Measurements from ENCODE around the gene GPC3.

DNA sequence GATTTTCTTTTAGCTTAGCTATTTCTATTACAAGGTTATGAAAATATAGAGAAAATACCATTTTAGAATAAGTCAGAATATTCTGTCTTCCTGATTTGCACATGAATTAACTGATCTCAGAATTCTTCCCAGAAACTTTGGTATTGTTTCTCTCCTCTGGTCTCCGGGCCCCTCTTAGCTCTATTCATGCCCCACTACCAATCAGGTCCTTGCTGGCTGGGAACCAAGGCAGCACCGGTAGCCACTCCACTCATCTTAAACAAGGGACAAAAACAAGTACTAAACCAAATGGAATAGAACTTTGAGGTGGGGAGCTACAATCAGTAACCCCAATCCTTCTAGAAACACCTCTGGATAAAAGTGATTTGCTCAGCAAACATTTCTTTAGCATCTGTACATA lies 64.3 kb downstream of the GPC3 start:
- TF ChIP-seq GATA3 (IDR thresholded peaks at IDR 0.05; ENCODE audit: borderline replicate concordance) (no peak), CTCF (IDR thresholded peaks at IDR 0.05) (no peak), RAD21 (conservative IDR thresholded peaks at IDR 0.05 in 1 of 2, IDR thresholded peaks at IDR 0.05 in 1 of 2) (no peak), POLR2AphosphoS2 (conservative IDR thresholded peaks at IDR 0.05; ENCODE audit: low read length) (no peak), POLR2A (IDR thresholded peaks at IDR 0.05; ENCODE audit: low read length) (no peak), JUNB (IDR thresholded peaks at IDR 0.05) (no peak), CEBPB (IDR thresholded peaks at IDR 0.05) (no peak), KDM1A (IDR thresholded peaks at IDR 0.05; ENCODE audit: low read depth) (no peak)
- TF ChIP-seq, protein P1, sequence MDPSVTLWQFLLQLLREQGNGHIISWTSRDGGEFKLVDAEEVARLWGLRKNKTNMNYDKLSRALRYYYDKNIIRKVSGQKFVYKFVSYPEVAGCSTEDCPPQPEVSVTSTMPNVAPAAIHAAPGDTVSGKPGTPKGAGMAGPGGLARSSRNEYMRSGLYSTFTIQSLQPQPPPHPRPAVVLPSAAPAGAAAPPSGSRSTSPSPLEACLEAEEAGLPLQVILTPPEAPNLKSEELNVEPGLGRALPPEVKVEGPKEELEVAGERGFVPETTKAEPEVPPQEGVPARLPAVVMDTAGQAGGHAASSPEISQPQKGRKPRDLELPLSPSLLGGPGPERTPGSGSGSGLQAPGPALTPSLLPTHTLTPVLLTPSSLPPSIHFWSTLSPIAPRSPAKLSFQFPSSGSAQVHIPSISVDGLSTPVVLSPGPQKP (IDR thresholded peaks at IDR 0.05; ENCODE audit: low read depth, low read length), result no peak
- TF ChIP-seq, protein P2, sequence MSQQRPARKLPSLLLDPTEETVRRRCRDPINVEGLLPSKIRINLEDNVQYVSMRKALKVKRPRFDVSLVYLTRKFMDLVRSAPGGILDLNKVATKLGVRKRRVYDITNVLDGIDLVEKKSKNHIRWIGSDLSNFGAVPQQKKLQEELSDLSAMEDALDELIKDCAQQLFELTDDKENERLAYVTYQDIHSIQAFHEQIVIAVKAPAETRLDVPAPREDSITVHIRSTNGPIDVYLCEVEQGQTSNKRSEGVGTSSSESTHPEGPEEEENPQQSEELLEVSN (IDR thresholded peaks at IDR 0.05; ENCODE audit: borderline replicate concordance, low read depth), result no peak
- TF ChIP-seq, protein P3, sequence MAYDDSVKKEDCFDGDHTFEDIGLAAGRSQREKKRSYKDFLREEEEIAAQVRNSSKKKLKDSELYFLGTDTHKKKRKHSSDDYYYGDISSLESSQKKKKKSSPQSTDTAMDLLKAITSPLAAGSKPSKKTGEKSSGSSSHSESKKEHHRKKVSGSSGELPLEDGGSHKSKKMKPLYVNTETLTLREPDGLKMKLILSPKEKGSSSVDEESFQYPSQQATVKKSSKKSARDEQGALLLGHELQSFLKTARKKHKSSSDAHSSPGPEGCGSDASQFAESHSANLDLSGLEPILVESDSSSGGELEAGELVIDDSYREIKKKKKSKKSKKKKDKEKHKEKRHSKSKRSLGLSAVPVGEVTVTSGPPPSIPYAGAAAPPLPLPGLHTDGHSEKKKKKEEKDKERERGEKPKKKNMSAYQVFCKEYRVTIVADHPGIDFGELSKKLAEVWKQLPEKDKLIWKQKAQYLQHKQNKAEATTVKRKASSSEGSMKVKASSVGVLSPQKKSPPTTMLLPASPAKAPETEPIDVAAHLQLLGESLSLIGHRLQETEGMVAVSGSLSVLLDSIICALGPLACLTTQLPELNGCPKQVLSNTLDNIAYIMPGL (CRISPR knock-in tag; IDR thresholded peaks at IDR 0.05; ENCODE audit: borderline replicate concordance), result no peak
- TF ChIP-seq, protein P4, sequence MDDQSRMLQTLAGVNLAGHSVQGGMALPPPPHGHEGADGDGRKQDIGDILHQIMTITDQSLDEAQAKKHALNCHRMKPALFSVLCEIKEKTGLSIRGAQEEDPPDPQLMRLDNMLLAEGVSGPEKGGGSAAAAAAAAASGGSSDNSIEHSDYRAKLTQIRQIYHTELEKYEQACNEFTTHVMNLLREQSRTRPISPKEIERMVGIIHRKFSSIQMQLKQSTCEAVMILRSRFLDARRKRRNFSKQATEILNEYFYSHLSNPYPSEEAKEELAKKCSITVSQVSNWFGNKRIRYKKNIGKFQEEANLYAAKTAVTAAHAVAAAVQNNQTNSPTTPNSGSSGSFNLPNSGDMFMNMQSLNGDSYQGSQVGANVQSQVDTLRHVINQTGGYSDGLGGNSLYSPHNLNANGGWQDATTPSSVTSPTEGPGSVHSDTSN (IDR thresholded peaks at IDR 0.05), result no peak
- TF ChIP-seq, protein P5, sequence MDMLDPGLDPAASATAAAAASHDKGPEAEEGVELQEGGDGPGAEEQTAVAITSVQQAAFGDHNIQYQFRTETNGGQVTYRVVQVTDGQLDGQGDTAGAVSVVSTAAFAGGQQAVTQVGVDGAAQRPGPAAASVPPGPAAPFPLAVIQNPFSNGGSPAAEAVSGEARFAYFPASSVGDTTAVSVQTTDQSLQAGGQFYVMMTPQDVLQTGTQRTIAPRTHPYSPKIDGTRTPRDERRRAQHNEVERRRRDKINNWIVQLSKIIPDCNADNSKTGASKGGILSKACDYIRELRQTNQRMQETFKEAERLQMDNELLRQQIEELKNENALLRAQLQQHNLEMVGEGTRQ (IDR thresholded peaks at IDR 0.05), result no peak
